ENCODE data around the gene KLHDC7B. TPM values are rescaled to one million over a fixed set of nuclear protein-coding genes. Genes with fewer than 3 reads are reported as not detected.

Gene KLHDC7B
- total RNA-seq: 0.30 TPM

GRCh38 chr22:50545522-50546325, at the start of gene KLHDC7B:
Gene KLHDC7B (plus strand): TSS chr22:50545899. CDS start chr22:50546244, 345 bp downstream.
- no peak for DNase-seq

- DNase-seq: no peak
These were observed 48.6 kb upstream of the KLHDC7B start for GRCh38 chr22:50497093-50497492.

- DNase-seq: no peak
These were observed 47.3 kb upstream of the KLHDC7B start for GRCh38 chr22:50498322-50498890.

DNA sequence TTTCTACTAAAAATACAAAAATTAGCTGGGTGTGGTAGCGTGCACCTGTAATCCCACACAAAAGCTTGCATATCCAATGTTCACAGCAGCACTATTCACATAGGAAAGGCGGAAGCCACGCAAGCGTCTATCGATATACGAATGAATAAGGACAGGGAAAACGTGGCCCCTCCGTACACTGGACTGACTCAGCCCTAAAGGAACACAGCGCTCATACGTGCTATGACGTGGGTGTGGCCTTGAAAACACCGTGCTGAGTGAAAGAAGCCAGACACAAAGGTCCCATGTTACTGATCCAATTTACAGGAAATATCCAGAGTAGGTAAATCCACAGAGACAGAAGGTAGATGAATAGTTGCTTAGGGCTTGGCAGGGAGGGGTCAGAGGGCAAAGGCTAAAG, 45.2 kb upstream of the KLHDC7B start:
- DNase-seq: no peak

DNA sequence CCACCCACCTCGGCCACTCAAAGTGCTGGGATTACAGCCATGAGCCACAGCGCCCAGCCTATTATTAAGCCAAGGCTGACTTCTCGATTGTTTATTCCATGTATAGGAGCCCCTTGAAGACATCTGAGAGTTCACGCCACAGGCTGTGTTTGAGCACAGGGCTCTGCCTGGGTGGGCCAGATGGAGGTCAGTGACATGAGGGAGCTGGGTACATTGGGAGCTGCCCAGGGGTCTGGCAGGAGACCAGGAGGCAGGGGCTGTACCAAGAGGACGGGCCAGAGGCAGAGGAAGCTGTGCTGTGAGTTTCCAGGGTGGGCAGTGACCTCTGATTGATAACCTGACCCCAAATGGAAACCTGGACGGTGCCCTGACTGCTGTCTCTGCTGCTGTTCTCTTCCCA, 43.6 kb upstream of the KLHDC7B start:
- DNase-seq: no peak

GRCh38 chr22:50502628-50503474, 42.8 kb upstream of the KLHDC7B start:
- DNase-seq: no peak

- DNase-seq: no peak
These were observed 42.1 kb upstream of the KLHDC7B start for GRCh38 chr22:50503475-50504145.

GRCh38 chr22:50504369-50505211, 41.1 kb upstream of the KLHDC7B start:
- DNase-seq: no peak

- no peak for DNase-seq
These were observed 40.4 kb upstream of the KLHDC7B start for GRCh38 chr22:50505276-50505775.

DNA sequence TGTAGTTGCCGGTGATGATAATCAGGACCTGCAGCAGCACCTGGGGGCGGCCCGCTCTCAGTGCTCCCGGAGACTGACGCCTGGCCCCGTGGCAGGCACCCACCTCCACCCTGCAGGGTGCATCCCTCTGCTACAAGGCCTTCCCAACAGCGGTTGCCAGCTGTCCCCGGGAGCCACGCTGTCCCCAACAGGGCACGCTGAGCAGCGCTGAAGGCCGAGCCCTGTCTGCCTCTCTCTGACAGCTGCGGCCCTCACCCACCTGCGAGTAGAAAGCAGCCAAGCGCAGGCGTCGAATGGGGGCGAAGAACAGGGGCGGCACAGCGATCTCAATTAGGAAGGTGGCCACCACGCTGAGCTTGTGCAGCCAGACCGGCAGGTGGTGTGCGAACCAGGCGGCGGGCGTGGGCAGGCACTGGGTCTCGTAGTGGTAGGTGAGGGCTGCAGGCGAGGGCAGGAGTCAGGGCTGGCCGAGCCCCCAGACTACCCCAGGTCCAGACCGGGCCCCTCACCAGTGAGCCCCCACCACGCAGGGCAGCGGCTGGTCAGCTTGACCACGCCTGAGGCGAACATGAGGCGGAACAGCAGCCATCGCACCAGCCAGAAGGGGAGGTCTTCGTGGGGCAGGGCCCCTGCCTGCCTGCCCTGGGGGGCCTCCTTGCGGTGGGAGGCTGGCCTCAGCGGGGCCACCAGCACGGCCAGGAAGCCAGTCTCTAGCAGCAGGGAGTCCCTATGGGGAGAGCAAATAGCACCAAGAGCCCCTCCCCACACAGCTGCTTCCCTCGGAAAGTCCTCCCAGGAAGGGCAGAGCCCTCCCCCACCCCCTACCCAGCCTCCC, 39.7 kb upstream of the KLHDC7B start:
- DNase-seq: no peak

GRCh38 chr22:50506611-50507420, 38.9 kb upstream of the KLHDC7B start:
- peak; percentile 43 for DNase-seq

DNA sequence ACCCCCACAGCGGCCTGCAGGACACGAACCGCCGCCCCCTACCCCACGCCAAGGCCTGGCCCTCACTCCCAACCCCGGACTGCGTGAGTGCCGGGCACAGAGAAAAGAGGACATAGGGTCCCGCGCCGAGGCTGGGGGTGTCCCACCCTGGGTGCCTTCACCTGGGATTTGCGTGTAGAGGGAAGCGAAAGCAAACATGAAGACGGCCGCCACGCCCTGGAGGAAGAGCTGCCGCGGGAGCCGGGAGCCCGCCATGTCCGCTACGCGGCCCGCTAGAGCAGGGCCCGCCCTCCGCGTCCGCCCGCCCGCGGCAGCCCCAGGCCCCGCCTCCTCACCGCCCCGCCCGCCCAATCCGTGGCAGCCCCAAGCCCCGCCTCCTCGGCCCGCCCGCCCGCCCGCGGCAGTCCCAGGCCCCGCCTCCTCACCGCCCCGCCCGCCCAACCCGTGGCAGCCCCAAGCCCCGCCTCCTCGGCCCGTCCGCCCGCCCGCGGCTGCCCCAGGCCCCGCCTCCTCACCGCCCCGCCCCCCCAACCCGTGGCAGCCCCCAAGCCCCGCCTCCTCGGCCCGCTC, 38.2 kb upstream of the KLHDC7B start, which contains the start of gene LMF2:
Gene LMF2, minus strand, starts transcription at position 282 of the 570 bp plus-strand sequence. Its CDS starts 27 bp downstream, at position 255.
- DNase-seq: no peak

- DNase-seq: peak; percentile 97
These were observed 37.5 kb upstream of the KLHDC7B start, which contains the start of gene NCAPH2 for GRCh38 chr22:50507991-50508884. Gene NCAPH2 (plus strand): TSS chr22:50508224. CDS start chr22:50508338, 114 bp downstream.

- no peak for DNase-seq
These were observed 36.8 kb upstream of the KLHDC7B start for GRCh38 chr22:50508897-50509296.

GRCh38 chr22:50513175-50513574, 32.5 kb upstream of the KLHDC7B start:
- DNase-seq: no peak

DNA sequence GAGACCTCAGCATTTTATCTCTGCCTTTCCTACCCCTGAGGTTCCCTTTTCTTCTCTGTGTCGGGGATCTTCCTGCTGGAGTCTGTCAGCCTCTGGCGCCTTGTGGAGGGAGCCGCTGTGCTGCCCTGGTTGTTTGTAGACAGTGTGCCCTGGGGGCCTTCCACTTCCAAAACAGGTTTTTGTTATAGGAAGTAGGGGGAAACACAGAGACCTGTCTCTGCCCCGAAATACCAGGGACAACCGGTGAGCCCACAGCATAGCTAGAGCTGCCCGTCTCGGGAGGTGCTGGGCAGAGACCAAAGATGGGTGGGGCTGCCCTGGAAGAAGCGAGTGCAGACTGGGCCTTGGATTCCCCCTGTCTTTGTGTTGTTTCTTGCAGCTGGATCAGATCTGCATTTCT, 29.6 kb upstream of the KLHDC7B start:
- no peak for DNase-seq

DNA sequence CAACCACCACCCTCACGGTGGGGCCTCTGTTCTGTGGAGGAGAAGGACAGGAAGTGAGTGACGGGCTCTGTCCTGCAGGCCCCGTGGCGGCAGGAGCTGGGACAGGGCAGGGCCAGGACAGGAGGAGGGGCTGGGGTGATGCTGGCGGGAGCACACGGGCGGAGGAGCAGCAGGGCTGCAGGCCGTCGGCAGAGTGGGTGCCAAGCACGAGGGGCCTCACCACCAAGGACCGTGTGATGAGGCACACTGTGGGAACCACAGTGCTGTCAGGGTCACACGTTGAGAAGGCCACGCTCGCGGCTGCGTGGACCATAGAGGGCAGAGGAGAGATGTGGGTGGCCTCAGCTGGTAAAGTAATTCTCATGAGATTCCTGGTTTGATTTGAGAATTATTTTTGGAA, 28.8 kb upstream of the KLHDC7B start:
- no peak for DNase-seq
